HepG2 (cell line): ENCODE measurements around the gene PYGO2. TPM values are rescaled to one million over a fixed set of nuclear protein-coding genes. Genes with fewer than 3 reads are reported as not detected.

Experiments used
- CBX1 ChIP-seq: IDR thresholded peaks from one replicate; pipeline ENCODE4 v1.6.1; 2016; ENCODE audit warnings: antibody characterized with exemption, low read depth
- GLI4 ChIP-seq: sonication (generic); formaldehyde crosslinking; IDR thresholded peaks from 2 replicates; pipeline ENCODE4 v1.5.1; 2020; ENCODE audit warnings: missing genetic modification reagents, mild to moderate bottlenecking, moderate library complexity, borderline replicate concordance
- GZF1 ChIP-seq: sonication (generic); formaldehyde crosslinking; IDR thresholded peaks from 2 replicates; pipeline ENCODE4 v1.5.1; 2020; ENCODE audit warnings: mild to moderate bottlenecking, missing genetic modification reagents
- IKZF1 ChIP-seq: fragments of 450-650 bp; IDR thresholded peaks from 2 replicates; pipeline ENCODE4 v1.7.1; 2016
- MAF1 ChIP-seq: sonication (generic); formaldehyde crosslinking; IDR thresholded peaks from 2 replicates; pipeline ENCODE4 v1.5.0; 2020; ENCODE audit warnings: missing genetic modification reagents, borderline replicate concordance
- MYNN ChIP-seq: sonication (generic); formaldehyde crosslinking; IDR thresholded peaks from 2 replicates; pipeline ENCODE4 v1.4.0; 2020; ENCODE audit warnings: mild to moderate bottlenecking, low read depth, missing genetic modification reagents
- NFKB2 ChIP-seq: sonication (generic); formaldehyde crosslinking; IDR thresholded peaks from 2 replicates; pipeline ENCODE4 v1.4.0; 2020; ENCODE audit warnings: missing genetic modification reagents, borderline replicate concordance
- NFKBIZ ChIP-seq: IDR thresholded peaks from 2 replicates; pipeline ENCODE4 v1.6.1; 2018; ENCODE audit warnings: missing genetic modification reagents, missing compliant biosample characterization
- NR2F6 ChIP-seq, 2 experiments: IDR thresholded peaks; 2 replicates each; pipeline ENCODE4 v1.6.1; 2016; ENCODE audit warnings: antibody characterized with exemption in 1 of 2, mild to moderate bottlenecking in 1 of 2
- ONECUT2 ChIP-seq: sonication (generic); formaldehyde crosslinking; IDR thresholded peaks from 2 replicates; pipeline ENCODE4 v1.4.0; 2020; ENCODE audit warnings: missing genetic modification reagents
- PPARG ChIP-seq: conservative IDR thresholded peaks from 2 replicates; pipeline ENCODE4 v1.6.1; 2016; ENCODE audit warnings: missing biosample characterization, missing genetic modification reagents
- RARG ChIP-seq: sonication (generic); formaldehyde crosslinking; IDR thresholded peaks from 2 replicates; pipeline ENCODE4 v1.4.0; 2020; ENCODE audit warnings: low read depth, mild to moderate bottlenecking, missing genetic modification reagents
- SALL2 ChIP-seq: sonication (generic); formaldehyde crosslinking; IDR thresholded peaks from 2 replicates; pipeline ENCODE4 v1.8.1; 2023; ENCODE audit warnings: mild to moderate bottlenecking, missing genetic modification reagents, inconsistent platforms
- THYN1 ChIP-seq: sonication (generic); formaldehyde crosslinking; IDR thresholded peaks from 2 replicates; pipeline ENCODE4 v1.8.1; 2023; ENCODE audit warnings: low read depth, mild to moderate bottlenecking, moderate library complexity, missing genetic modification reagents, borderline replicate concordance
- ZNF138 ChIP-seq: sonication (generic); formaldehyde crosslinking; IDR thresholded peaks from 2 replicates; pipeline ENCODE4 v1.5.0; 2020; ENCODE audit warnings: mild to moderate bottlenecking, low read depth, missing genetic modification reagents
- ZNF549 ChIP-seq: sonication (generic); formaldehyde crosslinking; IDR thresholded peaks from 2 replicates; pipeline ENCODE4 v1.5.0; 2020; ENCODE audit warnings: missing genetic modification reagents
- ZNF562 ChIP-seq: sonication (generic); formaldehyde crosslinking; IDR thresholded peaks from 2 replicates; pipeline ENCODE4 v1.8.0; 2022; ENCODE audit warnings: missing genetic modification reagents, borderline replicate concordance
- ZNF564 ChIP-seq: sonication (generic); formaldehyde crosslinking; IDR thresholded peaks from 2 replicates; pipeline ENCODE4 v1.8.1; 2023; ENCODE audit warnings: mild to moderate bottlenecking, missing genetic modification reagents
- ZNF720 ChIP-seq: sonication (generic); formaldehyde crosslinking; IDR thresholded peaks from 2 replicates; pipeline ENCODE4 v1.4.0; 2020; ENCODE audit warnings: missing genetic modification reagents
- ZNF746 ChIP-seq: sonication (generic); formaldehyde crosslinking; IDR thresholded peaks from 2 replicates; pipeline ENCODE4 v1.8.0; 2022; ENCODE audit warnings: mild to moderate bottlenecking, missing genetic modification reagents
- ZNF777 ChIP-seq: sonication (generic); formaldehyde crosslinking; IDR thresholded peaks from 2 replicates; pipeline ENCODE4 v1.4.0; 2020; ENCODE audit warnings: missing genetic modification reagents
- polyA plus RNA-seq, 8 experiments: library from polyadenylated mRNA; depleted of rRNA in 3 of 8; stranded (reverse) in 7 of 8; unstranded in 1 of 8; fragments of >200 nt; fragmentation: Illumina TruSeq in 4 of 8; extraction: Trizol in 4 of 8; gene quantifications; 2 replicates each; pipeline versions ENCODE4 v1.2.1 to v1.2.3, GENCODE V29; 2011 to 2016; ENCODE audit warnings: low read depth in 4 of 8, missing spikeins in 1 of 8, mixed read lengths in 1 of 8; ENCODE audit not compliant: insufficient read depth in 1 of 8
- total RNA-seq, 5 experiments: library from RNA; depleted of rRNA; stranded (reverse); fragments of >200 nt; fragmentation: Illumina TruSeq; extraction: Trizol; gene quantifications; 2 replicates each; pipeline ENCODE4 v1.2.3, GENCODE V29; 2016; ENCODE audit warnings: low read depth in 1 of 5
- TF ChIP-seq, protein P1 (sequence below): sonication (generic); formaldehyde crosslinking; IDR thresholded peaks from 2 replicates; pipeline ENCODE4 v1.4.0; 2020; ENCODE audit warnings: missing genetic modification reagents
- TF ChIP-seq, protein P2 (sequence below): sonication (generic); formaldehyde crosslinking; IDR thresholded peaks from 2 replicates; pipeline ENCODE4 v1.5.0; 2020; ENCODE audit warnings: mild to moderate bottlenecking, missing genetic modification reagents
- TF ChIP-seq, protein P3 (sequence below): sonication (generic); formaldehyde crosslinking; IDR thresholded peaks from 2 replicates; pipeline ENCODE4; 2020; ENCODE audit warnings: missing genetic modification reagents, mild to moderate bottlenecking, borderline replicate concordance

The PYGO2 gene
- total and polyA plus RNA-seq, 2 of the 13 experiments (the other 11 are each of a cell fraction or from before 2014, with no cell fraction given) = 20.3 to 21.8 TPM

DNA sequence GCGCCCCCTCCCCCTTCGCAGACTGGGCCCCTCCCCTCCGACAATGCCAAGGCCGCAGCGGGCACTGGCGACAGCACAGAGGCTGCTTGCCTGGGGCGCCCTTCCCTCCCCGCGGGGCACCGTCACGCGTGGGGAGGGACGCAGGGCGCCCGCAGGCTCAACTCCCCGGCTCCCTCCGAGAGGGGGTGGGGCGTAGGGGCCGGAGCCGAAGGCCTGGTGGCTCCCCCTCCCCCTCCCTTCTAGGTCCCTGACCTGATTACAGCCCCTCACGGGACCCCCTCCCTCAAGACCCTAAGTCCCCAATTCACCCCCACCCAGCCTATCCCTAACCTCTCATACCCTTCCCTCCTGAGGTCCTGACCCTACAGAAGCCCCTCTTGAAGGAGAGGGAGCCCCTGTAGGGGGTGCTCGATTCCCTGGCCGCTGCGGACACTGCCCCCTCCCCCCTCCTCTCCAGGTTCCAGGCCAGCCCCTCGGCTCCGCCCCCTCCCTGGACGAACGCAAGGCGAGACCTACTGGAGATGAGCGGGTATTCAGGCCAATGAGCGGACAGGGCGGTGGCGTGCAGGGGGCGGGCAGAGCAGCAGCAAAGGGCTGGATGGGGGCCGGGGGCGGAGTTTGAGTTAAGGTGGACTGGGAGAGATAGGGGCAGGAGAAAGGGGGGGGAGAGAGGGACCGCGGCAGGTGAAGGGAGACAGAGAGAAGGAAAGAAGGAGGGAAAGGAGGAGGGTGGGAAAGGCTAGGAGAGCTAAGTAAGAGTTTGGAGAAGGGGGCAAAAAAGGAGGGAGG lies 40.3 kb upstream of the PYGO2 start (continued):
- TF ChIP-seq MAF1 (CRISPR knock-in tag) = 0 out of 2 replicates have a peak, but pooled peaks have one; percentile 27
- no peak for TF ChIP-seq MYNN
- TF ChIP-seq ZNF562 (CRISPR knock-in tag) = no peak
- TF ChIP-seq ONECUT2 (CRISPR knock-in tag) = no peak
- no peak for TF ChIP-seq NR2F6 (IDR thresholded peaks at IDR 0.05)
- no peak for TF ChIP-seq NR2F6 (CRISPR knock-in tag; IDR thresholded peaks at IDR 0.05)
- TF ChIP-seq NFKB2 (CRISPR knock-in tag) = peak; percentile 64; the same call in 1 of the 2 replicates
- TF ChIP-seq ZNF777 (CRISPR knock-in tag) = no peak
- no peak for TF ChIP-seq ZNF720 (CRISPR knock-in tag)
- no peak for TF ChIP-seq CBX1
- no peak for TF ChIP-seq PPARG
- TF ChIP-seq NFKBIZ (CRISPR knock-in tag) = no peak
- no peak for TF ChIP-seq ZNF564
- no peak for TF ChIP-seq ZNF549
- TF ChIP-seq THYN1 (CRISPR knock-in tag) = no peak
- no peak for TF ChIP-seq IKZF1
- TF ChIP-seq, protein P1, sequence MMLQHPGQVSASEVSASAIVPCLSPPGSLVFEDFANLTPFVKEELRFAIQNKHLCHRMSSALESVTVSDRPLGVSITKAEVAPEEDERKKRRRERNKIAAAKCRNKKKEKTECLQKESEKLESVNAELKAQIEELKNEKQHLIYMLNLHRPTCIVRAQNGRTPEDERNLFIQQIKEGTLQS = no peak
- TF ChIP-seq SALL2 (CRISPR knock-in tag) = no peak
- TF ChIP-seq ZNF138 (CRISPR knock-in tag) = no peak
- TF ChIP-seq RARG = no peak
- TF ChIP-seq ZNF746 = no peak
- TF ChIP-seq GLI4 (CRISPR knock-in tag) = no peak
- TF ChIP-seq, protein P2, sequence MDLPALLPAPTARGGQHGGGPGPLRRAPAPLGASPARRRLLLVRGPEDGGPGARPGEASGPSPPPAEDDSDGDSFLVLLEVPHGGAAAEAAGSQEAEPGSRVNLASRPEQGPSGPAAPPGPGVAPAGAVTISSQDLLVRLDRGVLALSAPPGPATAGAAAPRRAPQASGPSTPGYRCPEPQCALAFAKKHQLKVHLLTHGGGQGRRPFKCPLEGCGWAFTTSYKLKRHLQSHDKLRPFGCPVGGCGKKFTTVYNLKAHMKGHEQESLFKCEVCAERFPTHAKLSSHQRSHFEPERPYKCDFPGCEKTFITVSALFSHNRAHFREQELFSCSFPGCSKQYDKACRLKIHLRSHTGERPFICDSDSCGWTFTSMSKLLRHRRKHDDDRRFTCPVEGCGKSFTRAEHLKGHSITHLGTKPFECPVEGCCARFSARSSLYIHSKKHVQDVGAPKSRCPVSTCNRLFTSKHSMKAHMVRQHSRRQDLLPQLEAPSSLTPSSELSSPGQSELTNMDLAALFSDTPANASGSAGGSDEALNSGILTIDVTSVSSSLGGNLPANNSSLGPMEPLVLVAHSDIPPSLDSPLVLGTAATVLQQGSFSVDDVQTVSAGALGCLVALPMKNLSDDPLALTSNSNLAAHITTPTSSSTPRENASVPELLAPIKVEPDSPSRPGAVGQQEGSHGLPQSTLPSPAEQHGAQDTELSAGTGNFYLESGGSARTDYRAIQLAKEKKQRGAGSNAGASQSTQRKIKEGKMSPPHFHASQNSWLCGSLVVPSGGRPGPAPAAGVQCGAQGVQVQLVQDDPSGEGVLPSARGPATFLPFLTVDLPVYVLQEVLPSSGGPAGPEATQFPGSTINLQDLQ = no peak
- TF ChIP-seq, protein P3, sequence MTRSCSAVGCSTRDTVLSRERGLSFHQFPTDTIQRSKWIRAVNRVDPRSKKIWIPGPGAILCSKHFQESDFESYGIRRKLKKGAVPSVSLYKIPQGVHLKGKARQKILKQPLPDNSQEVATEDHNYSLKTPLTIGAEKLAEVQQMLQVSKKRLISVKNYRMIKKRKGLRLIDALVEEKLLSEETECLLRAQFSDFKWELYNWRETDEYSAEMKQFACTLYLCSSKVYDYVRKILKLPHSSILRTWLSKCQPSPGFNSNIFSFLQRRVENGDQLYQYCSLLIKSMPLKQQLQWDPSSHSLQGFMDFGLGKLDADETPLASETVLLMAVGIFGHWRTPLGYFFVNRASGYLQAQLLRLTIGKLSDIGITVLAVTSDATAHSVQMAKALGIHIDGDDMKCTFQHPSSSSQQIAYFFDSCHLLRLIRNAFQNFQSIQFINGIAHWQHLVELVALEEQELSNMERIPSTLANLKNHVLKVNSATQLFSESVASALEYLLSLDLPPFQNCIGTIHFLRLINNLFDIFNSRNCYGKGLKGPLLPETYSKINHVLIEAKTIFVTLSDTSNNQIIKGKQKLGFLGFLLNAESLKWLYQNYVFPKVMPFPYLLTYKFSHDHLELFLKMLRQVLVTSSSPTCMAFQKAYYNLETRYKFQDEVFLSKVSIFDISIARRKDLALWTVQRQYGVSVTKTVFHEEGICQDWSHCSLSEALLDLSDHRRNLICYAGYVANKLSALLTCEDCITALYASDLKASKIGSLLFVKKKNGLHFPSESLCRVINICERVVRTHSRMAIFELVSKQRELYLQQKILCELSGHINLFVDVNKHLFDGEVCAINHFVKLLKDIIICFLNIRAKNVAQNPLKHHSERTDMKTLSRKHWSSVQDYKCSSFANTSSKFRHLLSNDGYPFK = no peak
- TF ChIP-seq GZF1 (CRISPR knock-in tag) = no peak
